Endothelial cell of umbilical vein (primary cell): ENCODE measurements around the gene GDPGP1. TPM values are rescaled to one million over a fixed set of nuclear protein-coding genes. Genes with fewer than 3 reads are reported as not detected.

Source experiments
- BruUV-seq: library from RNA; stranded (reverse); fragments of 400-500 nt; replicated peaks from 2 replicates; lab custom pipeline; 2021; lab: Mats Ljungman, UMichigan
- CTCF ChIA-PET: fragments of 300-600, 350-600 bp; sonication (Branson Sonifier 250); formaldehyde crosslinking; loops from one replicate; lab custom pipeline; 2021; ENCODE audit warnings: antibody characterized with exemption, inconsistent platforms; lab: Charles Lee
- POLR2A ChIA-PET: fragments of 300-600, 350-600 bp; sonication (Branson Sonifier 250); formaldehyde crosslinking; loops from one replicate; lab custom pipeline; 2021; ENCODE audit warnings: antibody characterized with exemption, inconsistent platforms; lab: Charles Lee
- DNase-seq: peaks from one replicate; pipeline ENCODE4 v3.0.0-alpha.2; 2011; ENCODE audit warnings: low read depth, low spot score
- FAIRE-seq: peaks from 2 replicates; lab custom pipeline; 2011; peaks lifted over from hg19 to GRCh38; lab: Jason Lieb, UNC
- H2AFZ ChIP-seq: 2 replicates; pipeline ENCODE4 v1.6.0; 2012; ENCODE audit warnings: low read depth, low read length, control low read depth, inconsistent platforms
- H3K27ac ChIP-seq: 2 replicates; pipeline ENCODE4 v1.5.1; 2011; ENCODE audit warnings: low read depth, mild to moderate bottlenecking, control low read depth, low read length, moderate library complexity; ENCODE audit not compliant: insufficient read depth
- H3K27me3 ChIP-seq, 2 experiments: 2 replicates each; pipeline versions ENCODE4 v1.6.0 to v1.6.1; 2011; ENCODE audit warnings: low read length in 2 of 2, mixed read lengths in 1 of 2; ENCODE audit not compliant: control insufficient read depth in 2 of 2, insufficient read depth in 2 of 2
- H3K36me3 ChIP-seq, 2 experiments: 2 replicates in 1 of 2; 3 replicates in 1 of 2; pipeline ENCODE4 v1.5.1; 2011; ENCODE audit warnings: low read length in 2 of 2, mild to moderate bottlenecking in 1 of 2, moderate library complexity in 1 of 2; ENCODE audit not compliant: control insufficient read depth in 2 of 2, insufficient read depth in 2 of 2; ENCODE audit errors: extremely low read depth in 1 of 2
- H3K4me1 ChIP-seq: 3 replicates; pipeline ENCODE4 v1.5.1; 2011; ENCODE audit warnings: mild to moderate bottlenecking, low read length; ENCODE audit not compliant: control insufficient read depth, insufficient read depth; ENCODE audit errors: extremely low read depth
- H3K4me2 ChIP-seq: 2 replicates; pipeline ENCODE4 v1.6.1; 2011; ENCODE audit warnings: low read length, control low read depth, mixed read lengths; ENCODE audit not compliant: insufficient read depth
- H3K4me3 ChIP-seq, 3 experiments: fragments of 200-600 bp in 1 of 3; sonication (generic), shearing (Covaris generic) in 1 of 3; replicated peaks in 1 of 3; 2 replicates each; pipeline ENCODE4 v1.5.1; 2011 to 2016; ENCODE audit warnings: control low read depth in 3 of 3, low read length in 3 of 3, mild to moderate bottlenecking in 2 of 3, inconsistent platforms in 1 of 3, low read depth in 1 of 3, moderate library complexity in 1 of 3; ENCODE audit not compliant: insufficient read depth in 1 of 3
- H3K79me2 ChIP-seq: 2 replicates; pipeline ENCODE4 v1.6.0; 2012; ENCODE audit warnings: low read length, inconsistent platforms; ENCODE audit not compliant: control insufficient read depth, insufficient read depth
- H3K9ac ChIP-seq: replicated peaks from 2 replicates; pipeline ENCODE3; 2011; ENCODE audit warnings: low read length, control low read depth; ENCODE audit not compliant: insufficient read depth; ENCODE audit errors: extremely low read depth
- H3K9me1 ChIP-seq: replicated peaks from 3 replicates; pipeline ENCODE4 v1.6.0; 2011; ENCODE audit warnings: mild to moderate bottlenecking, low read length; ENCODE audit not compliant: control insufficient read depth, insufficient read depth; ENCODE audit errors: extremely low read depth
- H3K9me3 ChIP-seq: replicated peaks from 2 replicates; pipeline ENCODE4 v1.5.1; 2012; ENCODE audit warnings: low read length, inconsistent platforms; ENCODE audit not compliant: control insufficient read depth, insufficient read depth
- H4K20me1 ChIP-seq: replicated peaks from 2 replicates; pipeline ENCODE3; 2011; ENCODE audit warnings: mild to moderate bottlenecking, low read length; ENCODE audit not compliant: control insufficient read depth, insufficient read depth; ENCODE audit errors: extremely low read depth
- CTCF ChIP-seq, 2 donors: IDR thresholded peaks; 1 replicate in 1 of 2; 2 replicates in 1 of 2; pipeline ENCODE4 v1.5.1; 2011; ENCODE audit warnings: low read length in 2 of 2, mild to moderate bottlenecking in 2 of 2, moderate library complexity in 2 of 2, control low read depth in 1 of 2, inconsistent platforms in 1 of 2, low read depth in 1 of 2; ENCODE audit not compliant: insufficient read depth in 1 of 2; ENCODE audit errors: extremely low read depth in 1 of 2
- FOS ChIP-seq: IDR thresholded peaks from 2 replicates; pipeline ENCODE4 v1.6.1; 2011; ENCODE audit warnings: mild to moderate bottlenecking, low read length, moderate library complexity, borderline replicate concordance; ENCODE audit not compliant: insufficient read depth
- GATA2 ChIP-seq: IDR thresholded peaks from 2 replicates; pipeline ENCODE4 v1.7.0; 2011; ENCODE audit warnings: low read depth, mild to moderate bottlenecking, moderate library complexity, mixed read lengths, low read length; ENCODE audit not compliant: insufficient read length, insufficient read depth
- JUN ChIP-seq: IDR thresholded peaks from 2 replicates; pipeline ENCODE4 v1.6.1; 2011; ENCODE audit warnings: borderline replicate concordance, low read depth; ENCODE audit not compliant: insufficient read length, insufficient read depth
- MAX ChIP-seq: IDR thresholded peaks from 2 replicates; pipeline ENCODE4 v1.6.1; 2011; ENCODE audit not compliant: insufficient read depth, insufficient read length
- MYC ChIP-seq: IDR thresholded peaks from one replicate; pipeline ENCODE4 v1.6.1; 2011; ENCODE audit warnings: mild to moderate bottlenecking, low read depth, low read length
- POLR2A ChIP-seq: IDR thresholded peaks from 2 replicates; pipeline ENCODE4 v1.6.1; 2012; ENCODE audit warnings: low read depth, mild to moderate bottlenecking, control low read depth, low read length
- POLR2AphosphoS5 ChIP-seq: IDR thresholded peaks from 2 replicates; pipeline ENCODE4 v1.6.1; 2012; ENCODE audit warnings: low read depth, mild to moderate bottlenecking, control low read depth, low read length, moderate library complexity; ENCODE audit not compliant: insufficient read depth
- dilution Hi-C: fragments of 300-500 bp; cut with MboI; formaldehyde crosslinking; loops from one replicate; pipeline ENCODE4 v1.15.0; 2019; ENCODE audit warnings: low sequenced_read_pairs; ENCODE audit not compliant: extremely low pct_ligation_motif_present
- intact Hi-C: fragments of 100-400 bp; cut with micrococcal nuclease; formaldehyde crosslinking; loops from one replicate; pipeline ENCODE4 v1.10.0; 2022
- polyA plus RNA-seq, 4 experiments: library from polyadenylated mRNA; depleted of rRNA in 3 of 4; stranded (reverse) in 3 of 4; unstranded in 1 of 4; fragments of >200 nt; gene quantifications; 2 replicates each; pipeline versions ENCODE4 v1.2.1 to v1.2.3, GENCODE V29; 2011 to 2012; ENCODE audit warnings: missing spikeins in 1 of 4
- total RNA-seq: library from RNA; stranded (reverse); gene quantifications from 2 replicates; pipeline ENCODE4 v1.2.3, GENCODE V29; 2021

GDPGP1 gene
- total and polyA plus RNA-seq, 2 donors (not counting 3 experiments of a cell fraction or from before 2014, with no cell fraction given): 4.8 to 7.2 TPM

- H3K4me3 ChIP-seq: no peak overlapping the region
- dilution Hi-C loops: loop anchor here (10.0 kb wide), 1 partner anchor 73 kb away; no protein-coding TSS in a partner anchor
- POLR2A ChIA-PET: no interaction called here
- no peak overlapping the region for H2AFZ ChIP-seq
- no peak overlapping the region for H3K27ac ChIP-seq
- H4K20me1 ChIP-seq: no peaks in the 10 kb centered on the region
- no peak for FAIRE-seq
- H3K9ac ChIP-seq: no peak overlapping the region
- no peak for DNase-seq
- CTCF ChIA-PET: interaction anchor here (1.1 to 4.4 kb wide), 2 partner anchors 14 to 15 kb away, joined by 3 to 34 read pairs; partner anchors contain the start of gene SEMA4B
- H3K4me2 ChIP-seq: no peak overlapping the region
- H3K9me1 ChIP-seq: no peaks in the 10 kb centered on the region
- H3K79me2 ChIP-seq: no peaks in the 10 kb centered on the region
- TF ChIP-seq POLR2A: no peak
- TF ChIP-seq CTCF (IDR thresholded peaks at IDR 0.05; ENCODE audit: extremely low read depth in 1 of 2, insufficient read depth in 1 of 2, low read depth in 1 of 2, low read length in 2 of 2): no peak
- no peak for TF ChIP-seq GATA2
- no peak for TF ChIP-seq JUN
- no peak for TF ChIP-seq POLR2AphosphoS5
- TF ChIP-seq FOS: no peak
- no peak for TF ChIP-seq MAX
- TF ChIP-seq MYC: no peak
- no peaks in the 10 kb centered on the region for H3K4me1 ChIP-seq
- intact Hi-C loops: loop anchor here (10.0 kb wide), 1 partner anchor 323 kb away; the partner anchor contains the start of gene AP3S2
- no peaks in the 10 kb centered on the region for H3K9me3 ChIP-seq
- no peaks in the 10 kb centered on the region for H3K27me3 ChIP-seq
- H3K36me3 ChIP-seq: no peaks in the 10 kb centered on the region
- no TSS peak for BruUV-seq
Observed at GRCh38 chr15:90217671-90218394, 16.2 kb upstream of the GDPGP1 start.
